Left renal pelvis (tissue), 4 donors: ENCODE data around the gene ERCC1. TPM values are rescaled to one million over a fixed set of nuclear protein-coding genes. Genes with fewer than 3 reads are reported as not detected.

Experiments used
- DNase-seq, 4 donors: peaks; one replicate each; pipeline ENCODE4 v3.0.0-alpha.2; 2013; ENCODE audit warnings: low read depth in 4 of 4, low spot score in 3 of 4
- polyA plus RNA-seq, 4 donors: library from polyadenylated mRNA; unstranded; fragments of 120-200 nt; gene quantifications; one replicate each; pipeline ENCODE4 v1.2.1, GENCODE V29; 2013; ENCODE audit not compliant: insufficient read length in 4 of 4

Gene ERCC1
- polyA plus RNA-seq, 4 donors, result 70.0 to 92.5 (median 79.3) TPM

DNA sequence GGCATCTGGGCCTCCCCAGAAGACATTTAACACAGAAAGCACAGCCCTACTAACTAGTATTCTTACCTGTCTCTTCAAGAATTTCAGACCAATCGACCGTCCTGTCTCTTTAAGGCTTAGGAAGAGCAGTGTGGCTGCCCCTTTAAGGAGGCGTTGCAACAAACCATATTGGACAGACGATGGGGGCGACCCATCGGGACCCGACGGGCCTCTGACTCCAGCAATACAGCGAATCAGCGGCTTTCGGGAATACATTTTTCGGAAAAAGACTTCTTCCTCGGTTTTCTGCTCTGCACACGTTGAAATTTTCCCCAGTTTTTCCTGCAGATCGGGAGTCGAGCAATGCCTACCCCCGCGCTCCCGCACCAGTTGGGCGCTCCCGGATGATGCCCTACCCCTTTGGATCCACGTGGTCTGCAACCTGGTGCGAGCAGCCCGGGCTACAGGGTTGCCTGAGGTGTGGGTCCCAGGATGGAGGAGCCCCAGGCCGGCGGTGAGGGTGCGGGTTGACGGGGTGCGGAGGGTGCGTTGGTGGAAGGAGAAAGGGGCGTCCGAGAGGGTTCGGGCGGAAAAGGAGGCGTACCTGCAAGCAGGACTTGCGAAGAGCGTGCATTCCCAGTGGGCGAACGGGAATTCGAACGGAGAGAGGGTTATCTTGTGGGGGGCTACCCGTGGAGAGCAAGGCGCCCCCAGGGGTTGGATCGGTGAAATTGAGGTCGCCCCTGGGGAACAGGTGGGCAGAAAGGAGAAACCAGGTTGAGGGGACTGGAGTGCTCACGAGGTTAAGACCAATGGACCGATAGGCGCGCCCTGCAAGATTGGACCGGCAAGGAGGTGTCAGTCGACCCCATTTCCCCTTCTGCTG is 17.3 kb downstream of the ERCC1 start, which contains the start of gene POLR1G:
POLR1G (plus strand) TSS at position 419 of the 865 bp plus-strand sequence; CDS start at position 472, 53 bp downstream.
- peak in 1 of 4 donors; percentile 84 for DNase-seq

DNA sequence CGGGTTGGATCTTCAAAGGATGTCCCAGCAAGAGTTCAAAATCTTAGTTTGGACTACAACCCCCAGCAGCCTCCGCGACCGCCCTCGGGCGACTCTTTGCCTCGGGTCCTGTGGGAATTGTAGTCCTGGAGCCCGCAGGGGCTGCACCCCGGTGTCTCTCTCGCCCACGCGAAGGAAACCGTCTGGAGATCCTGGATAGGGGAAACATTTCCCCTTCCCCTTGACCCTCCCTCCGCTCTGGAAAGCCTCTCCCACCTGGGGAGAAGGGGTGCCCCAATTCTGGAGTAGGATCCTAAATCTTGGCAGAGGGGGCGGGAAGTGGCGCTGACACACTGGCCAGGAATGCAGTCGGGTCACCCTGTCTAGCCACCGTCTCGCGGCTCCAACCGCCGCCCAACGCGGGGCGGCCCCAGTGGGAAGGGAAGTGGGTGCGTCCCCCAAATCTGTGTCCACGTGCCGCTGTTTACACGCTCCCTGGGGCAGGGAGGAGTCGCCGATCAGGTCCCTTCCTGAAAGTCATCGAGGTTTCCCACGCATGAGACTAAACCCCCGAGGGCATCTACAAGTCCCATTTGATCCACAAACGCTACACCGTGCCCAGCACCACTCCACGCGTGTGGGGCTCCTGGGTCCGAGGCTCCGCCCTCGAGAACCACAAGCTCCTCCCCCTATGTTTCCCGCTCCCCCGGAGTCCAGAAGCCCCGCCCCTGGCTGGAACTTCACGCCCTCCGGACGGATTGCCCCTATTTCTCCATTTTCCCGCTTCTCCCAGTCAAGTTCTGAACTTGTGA is 18.1 kb downstream of the ERCC1 start:
- DNase-seq, result peak in 1 of 4 donors; percentile 61

DNA sequence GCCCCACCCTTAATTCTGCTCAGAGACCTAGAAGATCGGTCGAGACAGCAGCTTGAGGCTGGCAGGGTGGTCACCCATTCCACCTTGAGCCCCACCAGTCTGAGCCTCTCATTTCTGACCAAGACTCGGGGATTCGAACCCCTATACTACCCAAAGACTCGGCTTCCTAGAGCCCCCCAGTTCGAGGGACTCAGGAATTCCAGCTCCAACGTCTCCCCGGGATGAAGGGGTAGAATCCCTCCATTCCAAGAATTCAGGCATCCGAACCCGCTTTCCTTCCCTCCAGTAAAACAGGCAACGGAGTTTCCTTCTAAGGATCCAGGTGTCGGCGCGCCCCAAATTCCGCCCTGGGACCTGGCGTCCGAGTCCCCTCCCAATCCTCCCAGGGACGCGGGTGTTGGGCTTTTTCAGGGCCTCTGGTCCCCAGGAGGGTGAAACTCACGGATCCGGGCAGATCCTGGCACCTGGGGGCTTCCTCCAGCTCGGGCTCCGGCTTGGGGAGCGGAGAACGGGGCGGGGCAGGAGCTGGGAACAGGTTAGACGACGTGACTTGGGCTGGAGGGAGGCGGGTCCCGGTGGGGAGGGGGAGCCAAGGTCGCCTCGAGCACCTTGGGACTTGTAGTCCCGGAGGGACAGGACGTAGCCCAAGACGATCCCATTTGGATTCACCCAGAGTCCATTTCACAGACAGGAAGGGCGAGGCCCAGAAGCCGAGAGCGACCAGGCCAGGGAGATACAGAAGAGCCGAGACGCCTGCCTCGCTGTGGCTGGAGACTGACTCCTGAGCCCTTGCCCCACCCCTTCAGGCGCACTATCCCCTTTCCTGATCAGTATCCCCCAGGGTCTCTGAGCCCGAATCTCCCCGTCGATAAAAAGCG is 18.9 kb downstream of the ERCC1 start, which contains the start of gene PPP1R13L:
PPP1R13L (minus strand) TSS at position 513 of the 878 bp plus-strand sequence. CDS start 6,751 bp downstream, outside the sequence.
- no peak for DNase-seq

DNA sequence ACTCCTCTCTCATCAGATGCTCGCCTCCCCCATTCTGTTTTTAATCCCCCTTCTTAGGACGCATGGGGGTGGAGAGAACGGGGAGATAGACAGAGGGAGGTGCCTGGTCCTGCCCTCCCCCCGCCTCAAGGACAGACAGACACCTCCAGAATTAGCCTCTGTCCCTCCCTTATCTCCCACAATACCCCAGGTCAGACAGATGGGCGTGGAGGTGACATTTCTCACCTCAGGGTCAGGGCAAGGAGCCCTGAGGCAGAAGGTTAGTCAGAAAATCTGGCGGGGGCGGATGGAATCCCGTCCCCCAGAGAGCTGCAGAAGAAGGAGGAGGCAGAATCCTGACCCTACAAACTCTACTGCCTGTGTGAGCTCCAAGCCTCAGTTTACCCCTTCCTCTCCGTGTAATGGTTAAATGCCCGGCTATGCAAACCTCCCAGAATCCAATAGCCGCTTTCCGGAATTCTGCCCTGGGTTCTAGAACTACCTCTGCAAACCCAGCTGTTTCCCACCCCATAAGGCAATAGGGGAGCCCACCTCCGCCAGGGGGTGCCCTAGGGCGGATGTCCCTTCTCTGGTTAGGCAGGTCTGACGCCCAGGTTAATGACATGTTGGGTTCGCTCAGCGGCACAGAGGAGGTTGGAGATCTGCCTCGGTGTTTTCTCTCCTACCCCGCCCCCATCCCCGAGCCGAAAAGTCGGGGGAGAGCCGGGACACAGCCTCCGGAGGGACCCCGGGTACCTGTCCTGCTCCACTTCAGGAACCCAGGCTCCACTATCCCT is 19.7 kb downstream of the ERCC1 start:
- DNase-seq, result no peak

GRCh38 chr19:45403272-45403671 is 20.4 kb downstream of the ERCC1 start:
- DNase-seq, result no peak

DNA sequence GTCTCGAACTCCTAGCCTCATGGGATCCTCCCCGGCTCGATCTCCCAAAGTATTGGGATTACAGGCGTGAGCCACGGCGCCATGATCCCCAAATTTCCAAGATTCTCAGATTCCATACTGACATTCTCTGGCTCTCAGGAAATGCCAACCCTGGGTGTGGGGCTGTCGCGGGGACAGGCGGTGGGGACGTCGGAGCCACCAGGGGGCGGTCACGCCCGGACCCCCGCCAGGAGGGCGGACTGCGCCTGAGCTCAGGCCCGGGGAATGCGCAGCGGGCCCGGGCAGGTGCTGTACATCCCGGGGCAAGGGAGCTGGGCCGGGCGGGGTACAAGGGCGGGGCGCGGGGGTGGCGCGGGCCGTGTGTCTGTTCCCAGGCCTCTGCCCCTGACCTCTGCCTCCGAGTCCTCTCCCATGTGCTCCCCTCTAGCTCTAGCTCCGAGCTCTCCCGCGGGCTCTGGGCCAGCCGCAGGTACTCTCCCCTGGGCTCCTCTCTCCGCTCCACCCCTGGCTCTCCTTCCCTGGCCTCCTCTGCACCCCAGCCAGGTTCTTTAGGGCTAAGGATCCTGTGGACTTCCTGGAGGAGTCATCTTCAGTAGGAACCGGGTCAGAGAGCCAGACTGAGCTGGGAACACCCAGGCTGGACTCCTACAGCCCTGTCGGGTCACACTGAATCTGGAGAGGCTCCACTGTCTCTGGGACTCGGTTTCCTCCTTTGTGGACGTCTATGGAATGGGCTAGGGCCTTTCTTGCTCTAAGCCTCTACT is 21.2 kb downstream of the ERCC1 start:
- no peak for DNase-seq

GRCh38 chr19:45401815-45402214 is 21.9 kb downstream of the ERCC1 start:
- DNase-seq, result no peak

- no peak for DNase-seq
Measured at GRCh38 chr19:45400192-45400591, 23.5 kb downstream of the ERCC1 start.

- no peak for DNase-seq
Measured at GRCh38 chr19:45395821-45396617, 27.7 kb downstream of the ERCC1 start.

GRCh38 chr19:45391871-45392665 is 31.6 kb downstream of the ERCC1 start:
- no peak for DNase-seq

DNA sequence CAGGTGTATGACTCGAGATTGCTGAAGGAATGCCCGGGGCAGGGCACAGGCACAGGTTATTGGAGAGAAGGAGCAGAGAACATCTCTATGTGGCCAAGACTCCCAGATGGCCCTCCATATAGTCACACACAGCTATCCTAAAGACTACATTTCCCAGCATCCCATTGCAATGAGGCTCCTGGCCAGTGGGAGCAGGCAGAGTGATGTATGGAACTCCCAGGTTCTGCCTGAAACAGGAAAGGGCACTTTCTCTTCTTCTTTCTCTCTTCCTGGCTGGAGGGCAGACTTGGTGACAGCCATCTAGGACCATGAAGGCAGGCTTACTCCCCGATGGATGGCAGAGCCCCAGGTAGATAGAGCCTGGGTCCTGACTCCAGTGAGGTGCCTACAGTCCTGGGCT is 32.4 kb downstream of the ERCC1 start:
- no peak for DNase-seq

GRCh38 chr19:45385392-45386221 is 38.1 kb downstream of the ERCC1 start:
- DNase-seq, result no peak

DNA sequence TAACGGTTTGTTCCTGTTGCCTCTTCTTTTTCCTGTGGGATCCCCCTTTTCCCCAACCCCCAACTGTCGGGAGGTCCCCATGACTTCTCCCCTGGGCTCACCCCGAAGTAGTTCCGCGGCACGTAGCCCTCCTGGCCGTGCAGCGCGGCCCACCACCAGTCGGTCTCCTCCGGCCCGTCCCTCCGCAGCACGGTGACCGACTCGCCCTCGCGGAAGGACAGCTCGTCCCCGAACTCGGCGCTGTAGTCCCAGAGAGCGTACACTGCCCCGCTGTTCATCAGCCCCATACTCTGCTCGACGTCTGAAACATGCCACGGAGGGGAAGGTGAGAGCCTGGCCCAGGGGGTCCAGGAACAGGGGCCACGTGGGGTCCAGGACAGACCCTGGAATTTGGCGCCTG is 41.3 kb downstream of the ERCC1 start:
- DNase-seq, result no peak

GRCh38 chr19:45380107-45380506 is 43.6 kb downstream of the ERCC1 start:
- no peak for DNase-seq

- peak in 3 of 4 donors; percentile 43 to 47 (median 44) for DNase-seq
Measured at GRCh38 chr19:45376045-45376724, 47.5 kb downstream of the ERCC1 start.
